Chondrocyte (in vitro differentiated cells): ENCODE data around the gene GNAL. TPM values are rescaled to one million over a fixed set of nuclear protein-coding genes. Genes with fewer than 3 reads are reported as not detected.
"Not testable (repeated sequence)": the region's sequence is repeated elsewhere in the genome, so short reads cannot be mapped to it uniquely, and the experiment has no call there.

Source experiments
- DNase-seq: peaks from one replicate; pipeline ENCODE4 v3.0.0; 2021; ENCODE audit warnings: mixed read lengths, low spot score
- H3K27ac Mint-ChIP-seq: one replicate; pipeline ENCODE4 v1.8.0; 2021; ENCODE audit warnings: mild to moderate bottlenecking, moderate library complexity, mixed read lengths; ENCODE audit not compliant: unreplicated experiment
- H3K27me3 Mint-ChIP-seq: 2 replicates; pipeline ENCODE4 v1.8.0; 2021; ENCODE audit warnings: low read depth, mixed read lengths
- H3K36me3 Mint-ChIP-seq: 2 replicates; pipeline ENCODE4 v1.8.0; 2021; ENCODE audit warnings: low read depth, mixed read lengths
- H3K4me1 Mint-ChIP-seq: 2 replicates; pipeline ENCODE4 v1.8.0; 2021; ENCODE audit warnings: low read depth, mild to moderate bottlenecking, mixed read lengths
- H3K4me3 Mint-ChIP-seq: one replicate; pipeline ENCODE4 v1.8.0; 2021; ENCODE audit warnings: mild to moderate bottlenecking, moderate library complexity, mixed read lengths; ENCODE audit not compliant: unreplicated experiment
- H3K9me3 Mint-ChIP-seq: 2 replicates; pipeline ENCODE4 v1.8.0; 2021; ENCODE audit warnings: low read depth, mixed read lengths
- CTCF ChIP-seq: fragments of 200-600 bp; sonication (generic); IDR thresholded peaks from 2 replicates; pipeline ENCODE4 v1.5.0; 2021; ENCODE audit warnings: antibody characterized with exemption, mild to moderate bottlenecking, moderate library complexity
- total RNA-seq: library from RNA; stranded (reverse); gene quantifications from 3 replicates; pipeline ENCODE4 v1.2.1, GENCODE V29; 2021

The GNAL gene
- total RNA-seq, 1 donor from 2014 or later, result 5.9 TPM

GRCh38 chr18:11710578-11710977, 21.5 kb downstream of the GNAL start:
- Mint-ChIP-seq H3K27ac (no peak overlapping the region), H3K27me3 (no peaks in the 10 kb centered on the region), H3K36me3 (peaks cover 6% of the 10 kb centered on the region), H3K4me1 (no peaks in the 10 kb centered on the region), H3K9me3 (peaks cover 24% of the 10 kb centered on the region), H3K4me3 (no peak overlapping the region)
- no peak for DNase-seq
- TF ChIP-seq CTCF, result no peak

GRCh38 chr18:11713756-11714155, 24.7 kb downstream of the GNAL start:
- peaks cover 22% of the 10 kb centered on the region for H3K9me3 Mint-ChIP-seq
- peaks cover 6% of the 10 kb centered on the region for H3K36me3 Mint-ChIP-seq
- no peak for TF ChIP-seq CTCF
- H3K27ac Mint-ChIP-seq, result no peak overlapping the region
- DNase-seq, result no peak
- H3K4me1 Mint-ChIP-seq, result no peaks in the 10 kb centered on the region
- peaks cover 2% of the 10 kb centered on the region for H3K27me3 Mint-ChIP-seq
- H3K4me3 Mint-ChIP-seq, result no peak overlapping the region

GRCh38 chr18:11714244-11714918, 25.3 kb downstream of the GNAL start:
- Mint-ChIP-seq H3K4me3 (no peak overlapping the region), H3K27me3 (peaks cover 3% of the 10 kb centered on the region), H3K9me3 (peaks cover 16% of the 10 kb centered on the region), H3K27ac (no peak overlapping the region), H3K4me1 (no peaks in the 10 kb centered on the region), H3K36me3 (peaks cover 4% of the 10 kb centered on the region)
- TF ChIP-seq CTCF, result no peak
- DNase-seq, result no peak

GRCh38 chr18:11716767-11717315, 27.8 kb downstream of the GNAL start:
- not testable (repeated sequence) for H3K27ac Mint-ChIP-seq

GRCh38 chr18:11719050-11719449, 30.0 kb downstream of the GNAL start:
- Mint-ChIP-seq H3K36me3 (no peaks in the 10 kb centered on the region), H3K4me3 (no peak overlapping the region), H3K27ac (no peak overlapping the region), H3K9me3 (no peaks in the 10 kb centered on the region), H3K4me1 (no peaks in the 10 kb centered on the region), H3K27me3 (peaks cover 7% of the 10 kb centered on the region)
- DNase-seq, result no peak
- TF ChIP-seq CTCF, result no peak

More at GRCh38 chr18:11716767-11717315, 27.8 kb downstream of the GNAL start:
- H3K36me3 Mint-ChIP-seq, DNase-seq, H3K27me3 Mint-ChIP-seq, H3K4me1 Mint-ChIP-seq, H3K9me3 Mint-ChIP-seq, H3K4me3 Mint-ChIP-seq: not testable (repeated sequence)

GRCh38 chr18:11719621-11720020, 30.6 kb downstream of the GNAL start:
- Mint-ChIP-seq H3K9me3 (no peaks in the 10 kb centered on the region), H3K36me3 (no peaks in the 10 kb centered on the region), H3K27ac (no peak overlapping the region), H3K4me1 (no peaks in the 10 kb centered on the region), H3K27me3 (peaks cover 7% of the 10 kb centered on the region), H3K4me3 (no peak overlapping the region)
- TF ChIP-seq CTCF, result no peak
- DNase-seq, result no peak
